RWPE1 (cell line): Measurements from ENCODE around the gene TSLP.

Source experiments
- CTCF ChIA-PET: fragments of 350-600 bp; sonication (Branson Sonifier 250); formaldehyde crosslinking; extraction: SDS; loops from one replicate; lab custom pipeline; 2021; lab: Yijun Ruan, JAX
- POLR2A ChIA-PET: fragments of 400-600 bp; formaldehyde crosslinking; extraction: SDS; loops from one replicate; lab custom pipeline; 2020; ENCODE audit warnings: antibody characterized with exemption; ENCODE audit not compliant: low non-redundant PET; lab: Yijun Ruan, JAX
- DNase-seq: peaks from one replicate; pipeline ENCODE4 v3.0.0; 2012; ENCODE audit warnings: low spot score
- H3K27ac ChIP-seq: fragments of 450-650 bp; 2 replicates; pipeline ENCODE4 v1.5.1; 2017
- TF ChIP-seq, protein P1 (sequence below): fragments of 450-650 bp; conservative IDR thresholded peaks from 2 replicates; pipeline ENCODE4 v1.5.1; 2017; ENCODE audit warnings: low read depth, mild to moderate bottlenecking

Gene TSLP

DNA sequence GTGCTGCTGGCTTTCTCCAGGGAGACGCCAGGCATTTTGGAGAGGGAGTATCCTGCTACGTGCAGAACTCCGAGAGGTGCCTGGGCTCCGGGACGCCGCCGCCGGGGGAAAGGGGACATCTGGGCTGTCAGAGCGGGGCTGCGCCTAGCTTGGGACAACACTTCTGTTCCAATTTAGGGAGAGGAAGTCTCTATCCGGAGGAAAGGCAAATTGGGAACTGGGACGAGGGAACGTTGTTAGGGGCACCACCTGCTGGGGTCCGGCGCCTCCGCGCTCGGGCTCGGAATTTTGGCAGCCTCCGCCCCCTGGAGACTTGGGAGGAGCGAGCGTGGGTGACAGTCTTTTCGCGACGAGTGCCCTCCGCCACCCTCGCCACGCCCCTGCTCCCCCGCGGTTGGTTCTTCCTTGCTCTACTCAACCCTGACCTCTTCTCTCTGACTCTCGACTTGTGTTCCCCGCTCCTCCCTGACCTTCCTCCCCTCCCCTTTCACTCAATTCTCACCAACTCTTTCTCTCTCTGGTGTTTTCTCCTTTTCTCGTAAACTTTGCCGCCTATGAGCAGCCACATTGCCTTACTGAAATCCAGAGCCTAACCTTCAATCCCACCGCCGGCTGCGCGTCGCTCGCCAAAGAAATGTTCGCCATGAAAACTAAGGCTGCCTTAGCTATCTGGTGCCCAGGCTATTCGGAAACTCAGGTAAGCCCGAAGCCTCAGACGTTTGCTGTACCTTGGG is 1.6 kb downstream of the TSLP start:
- H3K27ac ChIP-seq, result peak overlapping the region; percentile 27; the same call in 1 of the 2 replicates
- TF ChIP-seq, protein P1, sequence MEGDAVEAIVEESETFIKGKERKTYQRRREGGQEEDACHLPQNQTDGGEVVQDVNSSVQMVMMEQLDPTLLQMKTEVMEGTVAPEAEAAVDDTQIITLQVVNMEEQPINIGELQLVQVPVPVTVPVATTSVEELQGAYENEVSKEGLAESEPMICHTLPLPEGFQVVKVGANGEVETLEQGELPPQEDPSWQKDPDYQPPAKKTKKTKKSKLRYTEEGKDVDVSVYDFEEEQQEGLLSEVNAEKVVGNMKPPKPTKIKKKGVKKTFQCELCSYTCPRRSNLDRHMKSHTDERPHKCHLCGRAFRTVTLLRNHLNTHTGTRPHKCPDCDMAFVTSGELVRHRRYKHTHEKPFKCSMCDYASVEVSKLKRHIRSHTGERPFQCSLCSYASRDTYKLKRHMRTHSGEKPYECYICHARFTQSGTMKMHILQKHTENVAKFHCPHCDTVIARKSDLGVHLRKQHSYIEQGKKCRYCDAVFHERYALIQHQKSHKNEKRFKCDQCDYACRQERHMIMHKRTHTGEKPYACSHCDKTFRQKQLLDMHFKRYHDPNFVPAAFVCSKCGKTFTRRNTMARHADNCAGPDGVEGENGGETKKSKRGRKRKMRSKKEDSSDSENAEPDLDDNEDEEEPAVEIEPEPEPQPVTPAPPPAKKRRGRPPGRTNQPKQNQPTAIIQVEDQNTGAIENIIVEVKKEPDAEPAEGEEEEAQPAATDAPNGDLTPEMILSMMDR, result 0 out of 2 replicates have a peak, but pooled peaks have one; percentile 12
- CTCF ChIA-PET, result interaction anchor here (0.7 kb wide), 1 partner anchor 308 kb away, joined by 3 read pairs; no protein-coding TSS in a partner anchor
- POLR2A ChIA-PET, result interaction anchor here (0.6 kb wide), 1 partner anchor 529 kb away, joined by 3 read pairs; no protein-coding TSS in a partner anchor
- DNase-seq, result peak; percentile 39

DNA sequence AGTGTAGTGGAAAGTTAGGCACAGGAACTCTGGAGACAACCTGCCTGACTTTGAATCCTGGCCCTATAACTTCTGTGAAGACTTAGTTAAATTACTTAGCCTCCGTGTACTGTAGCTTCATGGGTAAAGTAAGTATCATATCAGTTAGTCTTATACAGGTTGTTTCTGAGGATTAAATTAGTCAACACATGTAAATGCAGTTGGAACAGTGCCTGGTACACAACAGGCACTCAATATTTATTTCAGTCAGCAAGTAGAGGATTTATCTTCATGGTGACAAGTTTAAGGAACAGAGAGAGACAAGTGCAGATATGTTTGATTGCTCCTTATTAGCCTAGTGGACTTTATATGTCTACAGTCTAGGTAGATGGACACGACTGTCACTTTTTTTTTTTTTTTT is 2.7 kb downstream of the TSLP start:
- ChIA-PET POLR2A (no interaction called here), CTCF (no interaction called here)
- TF ChIP-seq, protein P1, result no peak
- no peak overlapping the region for H3K27ac ChIP-seq
- DNase-seq, result no peak

DNA sequence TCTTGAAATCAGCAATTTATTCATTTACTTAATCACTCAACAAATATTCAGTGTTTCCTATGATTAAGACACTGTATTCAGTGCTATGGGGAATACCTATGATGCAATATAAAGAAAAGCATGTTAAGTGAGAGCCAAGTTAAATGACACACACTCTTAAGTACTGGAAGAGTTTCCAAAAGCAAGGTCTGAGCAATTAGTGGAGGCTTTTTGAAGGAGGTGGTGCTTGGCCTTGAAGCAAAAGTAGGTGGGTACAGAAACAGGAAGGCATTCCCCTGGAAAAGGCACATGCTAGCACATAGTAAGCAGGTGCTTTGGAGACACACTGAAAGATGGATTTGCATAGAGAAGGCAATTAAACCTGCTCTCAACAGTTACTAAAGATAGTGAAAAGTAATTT is 4.0 kb downstream of the TSLP start:
- no peak overlapping the region for H3K27ac ChIP-seq
- ChIA-PET CTCF (interaction anchor here (0.6 to 1.2 kb wide), 3 partner anchors 309 to 1591 kb away, joined by 3 read pairs; no protein-coding TSS in a partner anchor), POLR2A (no interaction called here)
- TF ChIP-seq, protein P1, result no peak
- peak; percentile 83 for DNase-seq

DNA sequence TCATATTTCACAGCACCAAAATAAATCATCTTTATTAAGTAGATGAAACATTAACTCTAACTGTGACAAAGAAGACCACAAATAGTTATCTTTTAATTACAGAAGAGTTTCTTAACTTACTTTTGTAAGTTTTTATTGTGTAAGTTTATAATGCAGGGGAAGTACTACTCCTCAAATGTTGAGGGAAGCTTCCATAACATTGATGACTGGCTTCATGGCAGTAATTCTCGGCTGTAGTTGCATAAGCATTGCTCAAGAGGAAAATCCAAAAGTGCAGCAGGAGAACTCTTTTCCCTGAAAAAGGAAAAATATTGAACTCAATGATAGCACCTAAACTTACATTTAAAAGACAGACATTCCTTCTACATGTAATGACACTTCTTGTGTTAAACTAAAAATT is 4.6 kb downstream of the TSLP start:
- TF ChIP-seq, protein P1, result no peak
- ChIA-PET CTCF (interaction anchor here (1.2 kb wide), 1 partner anchor 310 kb away, joined by 3 read pairs; no protein-coding TSS in a partner anchor), POLR2A (no interaction called here)
- no peak overlapping the region for H3K27ac ChIP-seq
- DNase-seq, result no peak

DNA sequence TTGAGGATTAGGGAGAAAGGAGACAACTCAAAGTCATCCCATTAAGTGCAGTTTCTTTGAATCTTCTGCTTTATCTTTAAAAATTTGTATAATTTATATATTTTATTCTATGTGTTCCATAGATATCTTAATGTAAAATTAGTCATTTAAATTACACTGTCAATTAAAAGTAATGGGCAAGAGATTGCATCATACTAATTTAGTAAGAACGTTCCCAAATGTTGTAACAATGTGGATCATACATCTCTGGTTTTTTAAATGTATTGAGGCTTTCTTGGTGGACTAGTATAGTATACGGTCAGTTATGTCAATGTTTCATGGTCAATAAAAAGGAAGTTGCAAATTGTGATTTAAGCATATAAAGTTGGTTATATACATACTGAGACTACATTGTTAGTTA is 6.2 kb downstream of the TSLP start:
- POLR2A ChIA-PET, result no interaction called here
- TF ChIP-seq, protein P1, result no peak

DNA sequence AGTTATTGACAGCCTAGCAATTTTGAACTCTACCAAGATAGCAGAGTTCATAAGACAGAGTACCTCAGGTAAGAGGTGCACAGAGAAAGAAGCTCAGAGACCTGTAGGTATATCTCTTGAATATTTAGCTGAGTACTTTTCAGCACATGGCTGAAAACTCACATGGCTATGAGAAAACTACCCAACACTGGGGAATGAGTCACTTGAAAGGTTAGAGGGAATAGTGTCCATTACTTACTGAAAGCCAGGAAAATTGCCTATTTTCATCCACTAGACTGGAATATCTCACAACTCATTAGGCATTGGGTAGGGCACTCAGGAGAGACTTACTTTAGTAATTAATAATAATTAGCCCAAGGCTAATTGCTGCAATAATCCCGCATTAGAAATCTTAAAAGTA is 8.3 kb downstream of the TSLP start:
- CTCF ChIA-PET, result interaction anchor here (0.8 kb wide), 1 partner anchor 13 kb away, joined by 4 read pairs; no protein-coding TSS in a partner anchor
- TF ChIP-seq, protein P1, result no peak
- no peak overlapping the region for H3K27ac ChIP-seq
- no peak for DNase-seq
- POLR2A ChIA-PET, result no interaction called here

More for the DNA sequence above, 6.2 kb downstream of the TSLP start:
- DNase-seq, result no peak
- no peak overlapping the region for H3K27ac ChIP-seq
- CTCF ChIA-PET, result interaction anchor here (0.6 kb wide), 1 partner anchor 1041 kb away, joined by 3 read pairs; no protein-coding TSS in a partner anchor
